ENCODE results near the gene TMEM14A. TPM values are rescaled to one million over a fixed set of nuclear protein-coding genes. Genes with fewer than 3 reads are reported as not detected.

TMEM14A gene
- total and polyA plus RNA-seq, 8 donors: 20.6 to 44.5 (median 41.0) TPM

DNA sequence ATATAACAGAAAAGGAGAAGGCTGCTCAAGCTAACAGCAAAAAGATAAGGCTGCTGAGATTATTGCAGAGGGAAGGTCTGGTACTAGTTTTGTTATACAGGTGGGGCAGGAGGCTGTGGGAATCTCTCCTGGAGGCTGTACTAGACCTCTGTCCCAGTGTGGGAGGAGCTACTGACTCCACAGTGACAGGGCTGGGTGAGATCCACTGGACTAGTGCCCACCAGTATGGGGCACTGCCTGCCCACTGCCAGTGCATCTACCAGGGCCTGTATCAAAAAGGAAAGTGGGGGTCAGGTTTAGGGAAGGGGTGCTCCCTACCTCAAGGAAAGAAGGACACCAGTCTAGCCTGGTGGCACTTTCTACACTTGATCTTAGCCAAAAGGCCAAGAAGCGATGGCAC, 62.3 kb downstream of the TMEM14A start:
- Histone ChIP-seq H3K27ac (no peak overlapping the region), H3K9me3 (no peaks in the 10 kb centered on the region), H3K4me3 (no peak overlapping the region), H3K36me3 (no peaks in the 10 kb centered on the region), H3K27me3 (no peaks in the 10 kb centered on the region), H3K4me1 (no peaks in the 10 kb centered on the region)
- DNase-seq: no peak
- intact Hi-C loops (cut with DNase I): no loop called here
- no peak for ATAC-seq
- TF ChIP-seq, protein P1, sequence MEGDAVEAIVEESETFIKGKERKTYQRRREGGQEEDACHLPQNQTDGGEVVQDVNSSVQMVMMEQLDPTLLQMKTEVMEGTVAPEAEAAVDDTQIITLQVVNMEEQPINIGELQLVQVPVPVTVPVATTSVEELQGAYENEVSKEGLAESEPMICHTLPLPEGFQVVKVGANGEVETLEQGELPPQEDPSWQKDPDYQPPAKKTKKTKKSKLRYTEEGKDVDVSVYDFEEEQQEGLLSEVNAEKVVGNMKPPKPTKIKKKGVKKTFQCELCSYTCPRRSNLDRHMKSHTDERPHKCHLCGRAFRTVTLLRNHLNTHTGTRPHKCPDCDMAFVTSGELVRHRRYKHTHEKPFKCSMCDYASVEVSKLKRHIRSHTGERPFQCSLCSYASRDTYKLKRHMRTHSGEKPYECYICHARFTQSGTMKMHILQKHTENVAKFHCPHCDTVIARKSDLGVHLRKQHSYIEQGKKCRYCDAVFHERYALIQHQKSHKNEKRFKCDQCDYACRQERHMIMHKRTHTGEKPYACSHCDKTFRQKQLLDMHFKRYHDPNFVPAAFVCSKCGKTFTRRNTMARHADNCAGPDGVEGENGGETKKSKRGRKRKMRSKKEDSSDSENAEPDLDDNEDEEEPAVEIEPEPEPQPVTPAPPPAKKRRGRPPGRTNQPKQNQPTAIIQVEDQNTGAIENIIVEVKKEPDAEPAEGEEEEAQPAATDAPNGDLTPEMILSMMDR (IDR thresholded peaks at IDR 0.05): no peak

DNA sequence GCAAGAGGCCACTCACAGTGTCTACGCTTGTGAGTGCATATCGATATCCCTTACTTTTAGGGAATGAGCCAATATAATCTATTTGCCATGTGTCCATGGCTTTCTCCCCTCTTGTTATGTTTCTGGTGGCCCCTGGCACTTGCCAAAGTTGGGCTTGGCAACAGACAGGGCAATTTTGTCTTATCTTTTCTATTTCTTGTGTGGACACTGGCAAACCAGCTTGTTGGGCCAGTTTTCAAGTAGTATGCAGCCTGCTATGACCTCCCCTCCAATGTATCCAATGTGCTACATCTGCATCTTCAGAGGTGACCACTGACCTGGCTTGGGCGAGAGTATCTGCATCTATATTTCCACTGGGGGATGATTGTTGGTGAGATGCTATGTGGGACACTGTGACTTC, 63.2 kb downstream of the TMEM14A start:
- intact Hi-C loops (cut with DNase I): no loop called here
- H3K27ac ChIP-seq: no peak overlapping the region
- no peaks in the 10 kb centered on the region for H3K36me3 ChIP-seq
- ATAC-seq (no peak), DNase-seq (no peak)
- TF ChIP-seq, protein P1 (IDR thresholded peaks at IDR 0.05): no peak
- H3K4me1 ChIP-seq: no peaks in the 10 kb centered on the region
- no peak overlapping the region for H3K4me3 ChIP-seq
- no peaks in the 10 kb centered on the region for H3K9me3 ChIP-seq
- no peaks in the 10 kb centered on the region for H3K27me3 ChIP-seq

DNA sequence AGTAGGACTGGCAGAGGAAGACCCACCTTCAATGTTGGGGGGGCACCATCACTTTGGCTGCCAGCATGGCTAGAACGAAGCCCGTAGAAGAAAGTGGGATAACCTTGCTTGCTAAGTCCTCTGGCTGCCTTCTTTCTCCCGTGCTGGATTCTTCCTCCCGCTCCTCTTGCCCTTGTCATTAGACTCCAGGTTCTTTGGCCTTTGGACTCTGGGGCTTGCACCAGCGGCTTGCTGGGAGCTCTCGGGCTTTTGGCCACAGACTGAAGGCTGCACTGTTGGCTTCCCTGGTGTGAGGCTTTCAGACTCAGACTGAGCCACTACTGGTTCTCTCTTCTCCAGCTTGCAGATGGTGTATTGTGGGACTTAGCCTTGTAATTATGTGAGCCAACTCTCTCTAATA, 64.2 kb downstream of the TMEM14A start:
- intact Hi-C loops (cut with DNase I): no loop called here
- Histone ChIP-seq H3K27ac (no peak overlapping the region), H3K27me3 (no peaks in the 10 kb centered on the region), H3K36me3 (no peaks in the 10 kb centered on the region), H3K4me1 (no peaks in the 10 kb centered on the region), H3K9me3 (peaks cover 0 to 2% of the 10 kb centered on the region in 2 donors), H3K4me3 (no peak overlapping the region)
- ATAC-seq: no peak
- TF ChIP-seq, protein P1 (IDR thresholded peaks at IDR 0.05): no peak
- DNase-seq: no peak

DNA sequence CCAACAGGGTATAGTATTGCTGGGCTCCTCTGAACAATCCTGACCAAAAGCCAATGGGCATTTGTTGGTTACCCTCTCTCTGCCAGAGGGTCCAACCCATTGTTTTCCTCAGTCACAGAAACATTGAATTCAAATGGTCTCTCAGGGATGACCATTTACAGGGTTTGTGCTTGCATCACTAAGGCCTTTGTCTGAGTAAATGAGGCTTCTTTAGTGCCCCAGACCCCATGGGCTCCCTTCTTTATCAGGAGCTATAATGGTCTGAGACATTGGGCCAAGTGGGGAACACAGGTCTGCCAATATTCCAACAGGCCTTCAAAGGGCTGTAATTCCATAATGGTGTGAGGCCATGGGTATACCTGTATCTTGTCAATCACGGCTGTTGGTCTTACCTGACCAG, 65.2 kb downstream of the TMEM14A start:
- Histone ChIP-seq H3K4me1 (no peaks in the 10 kb centered on the region), H3K36me3 (no peaks in the 10 kb centered on the region), H3K27me3 (no peaks in the 10 kb centered on the region), H3K9me3 (peaks cover 0 to 5% of the 10 kb centered on the region in 2 donors), H3K4me3 (no peak overlapping the region), H3K27ac (no peak overlapping the region)
- TF ChIP-seq, protein P1 (IDR thresholded peaks at IDR 0.05): no peak
- intact Hi-C loops (cut with DNase I): no loop called here
- ATAC-seq (no peak), DNase-seq (no peak)

Other genes with a start within 250 kb of the TMEM14A start
- gene TRAM2, start 94.1 kb upstream of the TMEM14A start, total RNA-seq: 10 to 100 TPM; 30.5 to 38.4 TPM
- 10 to 100 TPM; 22.1 to 28.4 (median 26.6) TPM for gene TRAM2, start 94.1 kb upstream of the TMEM14A start, polyA plus RNA-seq (ENCODE audit: insufficient read length in 6 of 6)
- 1 to 10 TPM in 1 of 2 donors, not detected in 1; 2.7 TPM for gene GSTA2, start 92.4 kb downstream of the TMEM14A start, total RNA-seq
- under 1 TPM in 1 of 6 donors, not detected in 5; 0.13 TPM for gene GSTA2, start 92.4 kb downstream of the TMEM14A start, polyA plus RNA-seq (ENCODE audit: insufficient read length in 6 of 6)
- 1 to 10 TPM; 3.8 to 9.3 TPM for gene GSTA1, start 132.7 kb downstream of the TMEM14A start, total RNA-seq
- gene GSTA1, start 132.7 kb downstream of the TMEM14A start, polyA plus RNA-seq (ENCODE audit: insufficient read length in 6 of 6): 1 to 10 TPM in 5 of 6 donors, under 1 TPM in 1; 0.94 to 5.0 (median 3.7) TPM
- gene GSTA5, start 169.7 kb downstream of the TMEM14A start, total RNA-seq: not detected
- not detected for gene GSTA5, start 169.7 kb downstream of the TMEM14A start, polyA plus RNA-seq (ENCODE audit: insufficient read length in 6 of 6)
- under 1 TPM in 1 of 2 donors, not detected in 1; 0.50 TPM for gene GSTA3, start 238.6 kb downstream of the TMEM14A start, total RNA-seq
- gene GSTA3, start 238.6 kb downstream of the TMEM14A start, polyA plus RNA-seq (ENCODE audit: insufficient read length in 6 of 6): 1 to 10 TPM in 4 of 6 donors, under 1 TPM in 2; 0.20 to 1.9 (median 1.2) TPM

Data from left lung (tissue), 10 donors.